ENCODE measurements around the gene MZT2A.
"Not testable (repeated sequence)": the region's sequence is repeated elsewhere in the genome, so short reads cannot be mapped to it uniquely, and the experiment has no call there.

DNA sequence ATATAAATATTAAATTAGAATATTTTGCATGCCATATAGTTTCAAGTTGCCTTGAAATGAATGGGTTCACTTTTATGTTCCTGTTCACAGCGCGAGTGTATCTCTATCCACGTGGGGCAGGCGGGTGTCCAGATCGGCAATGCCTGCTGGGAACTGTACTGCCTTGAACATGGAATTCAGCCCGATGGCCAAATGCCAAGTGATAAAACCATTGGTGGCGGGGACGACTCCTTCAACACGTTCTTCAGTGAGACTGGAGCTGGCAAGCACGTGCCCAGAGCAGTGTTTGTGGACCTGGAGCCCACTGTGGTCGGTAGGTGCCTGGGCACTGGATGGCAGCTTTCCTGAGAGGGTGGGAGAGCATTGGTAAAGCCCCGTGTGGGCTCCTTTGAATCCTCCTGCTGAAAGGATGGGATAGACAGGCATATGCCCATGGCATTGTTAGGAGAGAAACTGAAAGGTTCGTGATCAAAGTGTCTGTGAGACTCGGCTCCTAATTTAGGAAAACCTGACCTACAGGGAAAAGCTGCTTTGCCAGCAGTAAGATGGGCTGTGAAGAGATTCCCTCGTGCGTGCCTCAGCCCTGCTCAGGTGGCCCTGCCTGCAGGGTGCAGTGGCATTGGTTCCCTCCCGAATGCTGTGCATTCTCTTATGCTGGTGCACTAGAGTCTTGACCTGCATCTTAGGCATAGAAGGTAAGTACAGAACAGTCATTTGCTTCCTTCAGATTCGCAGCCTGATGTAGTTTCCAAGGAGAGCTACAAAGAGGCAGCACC is 13.9 kb downstream of the MZT2A start:
- TF ChIP-seq EZH2 (IDR thresholded peaks at IDR 0.05; ENCODE audit: borderline replicate concordance, insufficient read depth, low read length, poor library complexity, severe bottlenecking); EP300 (conservative IDR thresholded peaks at IDR 0.05; ENCODE audit: poor library complexity, severe bottlenecking); TAF1 (IDR thresholded peaks at IDR 0.05; ENCODE audit: low read depth): not testable (repeated sequence)
- TF ChIP-seq, protein P1, sequence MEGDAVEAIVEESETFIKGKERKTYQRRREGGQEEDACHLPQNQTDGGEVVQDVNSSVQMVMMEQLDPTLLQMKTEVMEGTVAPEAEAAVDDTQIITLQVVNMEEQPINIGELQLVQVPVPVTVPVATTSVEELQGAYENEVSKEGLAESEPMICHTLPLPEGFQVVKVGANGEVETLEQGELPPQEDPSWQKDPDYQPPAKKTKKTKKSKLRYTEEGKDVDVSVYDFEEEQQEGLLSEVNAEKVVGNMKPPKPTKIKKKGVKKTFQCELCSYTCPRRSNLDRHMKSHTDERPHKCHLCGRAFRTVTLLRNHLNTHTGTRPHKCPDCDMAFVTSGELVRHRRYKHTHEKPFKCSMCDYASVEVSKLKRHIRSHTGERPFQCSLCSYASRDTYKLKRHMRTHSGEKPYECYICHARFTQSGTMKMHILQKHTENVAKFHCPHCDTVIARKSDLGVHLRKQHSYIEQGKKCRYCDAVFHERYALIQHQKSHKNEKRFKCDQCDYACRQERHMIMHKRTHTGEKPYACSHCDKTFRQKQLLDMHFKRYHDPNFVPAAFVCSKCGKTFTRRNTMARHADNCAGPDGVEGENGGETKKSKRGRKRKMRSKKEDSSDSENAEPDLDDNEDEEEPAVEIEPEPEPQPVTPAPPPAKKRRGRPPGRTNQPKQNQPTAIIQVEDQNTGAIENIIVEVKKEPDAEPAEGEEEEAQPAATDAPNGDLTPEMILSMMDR (IDR thresholded peaks at IDR 0.05; ENCODE audit: poor library complexity, severe bottlenecking), result not testable (repeated sequence)
